GM15510 (cell line): ENCODE data around the gene KCTD1.

Source experiments
- POLR2A ChIP-seq: IDR thresholded peaks from 3 replicates; pipeline ENCODE4 v1.6.1; 2011; ENCODE audit warnings: borderline replicate concordance; ENCODE audit not compliant: insufficient read length; ENCODE audit errors: extremely low read depth

Gene KCTD1

GRCh38 chr18:26548415-26549262 is at the start of gene KCTD1:
Gene KCTD1 (minus strand): TSS chr18:26548553. CDS start chr18:26548536, 17 bp downstream.
- peak; percentile 50 for TF ChIP-seq POLR2A

- no peak for TF ChIP-seq POLR2A
Observed at GRCh38 chr18:26593365-26594320, 45.3 kb upstream of the KCTD1 start.

GRCh38 chr18:26584745-26585144 is 36.4 kb upstream of the KCTD1 start:
- no peak for TF ChIP-seq POLR2A

- TF ChIP-seq POLR2A: no peak
Observed at GRCh38 chr18:26579941-26580618, 31.7 kb upstream of the KCTD1 start.

GRCh38 chr18:26575865-26576217 is 27.5 kb upstream of the KCTD1 start:
- no peak for TF ChIP-seq POLR2A

- no peak for TF ChIP-seq POLR2A
Observed at GRCh38 chr18:26574958-26575864, 26.9 kb upstream of the KCTD1 start.

GRCh38 chr18:26568926-26569665 is 20.7 kb upstream of the KCTD1 start:
- TF ChIP-seq POLR2A: no peak

- TF ChIP-seq POLR2A: no peak
Observed at GRCh38 chr18:26568513-26568912, 20.2 kb upstream of the KCTD1 start.

GRCh38 chr18:26566874-26567555 is 18.7 kb upstream of the KCTD1 start:
- TF ChIP-seq POLR2A: no peak

- no peak for TF ChIP-seq POLR2A
Observed at GRCh38 chr18:26565514-26565913, 17.2 kb upstream of the KCTD1 start.

GRCh38 chr18:26563024-26563423 is 14.7 kb upstream of the KCTD1 start:
- no peak for TF ChIP-seq POLR2A

- TF ChIP-seq POLR2A: no peak
Observed at GRCh38 chr18:26562568-26562967, 14.2 kb upstream of the KCTD1 start.

GRCh38 chr18:26561769-26562168 is 13.4 kb upstream of the KCTD1 start:
- no peak for TF ChIP-seq POLR2A

GRCh38 chr18:26556573-26556972 is 8.2 kb upstream of the KCTD1 start:
- TF ChIP-seq POLR2A: no peak
